DLD1 (cell line): ENCODE results near the gene CRELD1.

Source experiments
- in situ Hi-C: cut with HindIII; loops from 2 replicates; pipeline ENCODE4 v1.10.0; 2017; ENCODE audit warnings: low sequenced_read_pairs

The CRELD1 gene

DNA sequence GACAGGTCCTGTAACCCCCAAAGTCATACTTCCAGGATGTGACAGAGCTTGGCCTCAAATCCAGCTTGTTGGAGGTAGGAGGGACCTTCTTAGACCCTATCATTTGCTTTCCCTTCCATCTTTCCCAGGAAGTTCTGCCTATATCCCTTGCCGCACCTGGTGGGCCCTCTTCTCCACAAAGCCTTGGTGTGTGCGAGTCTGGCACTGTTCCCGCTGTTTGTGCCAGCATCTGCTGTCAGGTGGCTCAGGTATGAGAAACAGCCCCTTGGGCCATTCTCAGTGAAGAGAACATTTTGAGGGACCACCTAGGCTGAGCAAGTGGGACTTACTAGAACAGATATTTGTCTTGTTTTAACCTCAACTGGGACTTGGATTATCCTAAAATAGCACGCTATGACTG lies 29.7 kb upstream of the CRELD1 start:
- in situ Hi-C loops, result no loop called here

DNA sequence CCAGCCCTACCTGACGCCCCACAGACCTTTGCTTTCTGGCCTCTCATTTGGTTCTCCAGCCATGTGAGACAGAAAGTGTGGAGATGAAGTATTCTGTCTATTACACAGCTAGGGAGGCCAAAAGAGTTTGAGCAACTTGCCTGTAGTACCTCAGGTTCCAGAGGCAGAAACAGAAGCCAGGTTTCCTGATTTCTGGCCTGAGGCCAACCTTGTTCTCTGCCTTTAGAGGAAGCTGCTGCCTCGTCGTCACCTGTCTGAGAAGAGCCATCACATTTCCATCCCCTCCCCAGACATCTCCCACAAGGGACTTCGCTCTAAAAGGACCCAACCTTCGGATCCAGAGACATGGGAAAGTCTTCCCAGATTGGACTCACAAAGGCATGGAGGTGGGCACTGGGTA lies 27.2 kb upstream of the CRELD1 start:
- in situ Hi-C loops, result no loop called here

DNA sequence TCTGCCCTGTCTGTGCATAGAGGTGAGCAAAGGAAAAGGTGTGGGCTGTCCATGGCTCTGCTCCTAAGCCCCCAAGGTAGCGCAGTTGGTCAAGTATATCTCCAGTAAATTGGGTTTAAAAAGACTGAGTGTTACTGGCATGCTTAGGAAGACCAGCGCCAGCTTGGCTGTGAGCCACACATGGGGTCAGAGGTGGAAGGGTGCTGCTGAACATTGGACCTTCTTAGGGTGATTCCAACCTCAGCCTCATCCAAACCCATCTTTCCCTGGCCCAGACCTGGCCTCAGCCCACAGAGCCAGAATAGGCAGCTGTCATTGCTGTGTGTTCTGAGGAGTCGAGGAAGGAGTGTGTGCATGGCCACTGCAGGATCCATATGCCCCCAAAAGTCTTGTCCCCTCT lies 25.3 kb upstream of the CRELD1 start:
- in situ Hi-C loops, result no loop called here

GRCh38 chr3:9909221-9910013 lies 24.2 kb upstream of the CRELD1 start:
- in situ Hi-C loops, result no loop called here

GRCh38 chr3:9911863-9912262 lies 21.8 kb upstream of the CRELD1 start:
- in situ Hi-C loops, result no loop called here

DNA sequence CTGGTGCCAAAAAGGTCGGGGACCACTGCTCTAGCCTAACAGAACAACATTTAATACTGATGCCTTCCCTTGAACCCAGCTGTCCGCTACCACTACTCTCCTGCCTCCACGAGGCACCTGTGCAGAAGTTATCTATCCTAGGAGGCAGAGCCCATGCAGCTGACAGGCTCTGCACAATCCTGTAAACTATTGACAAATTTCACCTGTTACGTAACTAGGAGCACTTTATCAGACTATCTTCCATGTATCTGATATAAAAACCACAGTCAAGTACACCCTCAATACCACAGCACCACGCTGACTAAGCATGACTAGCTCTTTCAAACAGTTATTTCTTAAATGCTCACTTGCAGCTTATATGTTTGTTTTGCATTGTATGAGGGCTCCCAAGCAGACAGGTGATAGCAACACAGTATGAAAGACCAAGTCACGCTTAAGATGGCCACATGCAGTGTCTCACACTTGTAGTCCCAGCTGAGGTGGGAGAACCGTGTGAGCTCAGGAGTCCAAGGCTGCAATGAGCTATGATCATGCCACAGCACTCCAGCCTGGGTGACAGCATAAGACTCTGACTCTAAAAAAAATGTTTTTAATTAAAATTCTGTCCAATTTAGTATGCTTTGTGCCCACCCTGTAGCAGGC lies 21.2 kb upstream of the CRELD1 start:
- in situ Hi-C loops, result no loop called here

DNA sequence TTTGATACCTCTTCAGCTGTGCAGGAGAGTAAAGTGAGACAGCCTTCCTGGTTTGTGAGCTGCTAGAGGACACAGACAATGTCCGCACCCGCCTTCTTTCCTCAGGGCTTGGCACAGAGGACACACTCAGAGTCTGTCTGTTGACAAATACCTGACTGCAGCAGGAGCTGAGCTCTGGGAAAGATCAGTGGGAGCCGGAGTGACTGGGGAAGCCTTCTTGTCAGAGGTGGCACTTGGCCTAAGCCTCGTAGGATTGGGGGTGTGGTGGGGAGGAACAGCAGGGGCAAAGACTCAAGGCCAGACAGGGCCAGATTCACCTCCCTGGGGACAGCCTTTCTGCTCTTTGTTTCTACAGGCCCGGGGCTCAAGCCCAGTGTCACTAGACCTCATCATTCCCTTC lies 20.0 kb upstream of the CRELD1 start:
- in situ Hi-C loops, result no loop called here

DNA sequence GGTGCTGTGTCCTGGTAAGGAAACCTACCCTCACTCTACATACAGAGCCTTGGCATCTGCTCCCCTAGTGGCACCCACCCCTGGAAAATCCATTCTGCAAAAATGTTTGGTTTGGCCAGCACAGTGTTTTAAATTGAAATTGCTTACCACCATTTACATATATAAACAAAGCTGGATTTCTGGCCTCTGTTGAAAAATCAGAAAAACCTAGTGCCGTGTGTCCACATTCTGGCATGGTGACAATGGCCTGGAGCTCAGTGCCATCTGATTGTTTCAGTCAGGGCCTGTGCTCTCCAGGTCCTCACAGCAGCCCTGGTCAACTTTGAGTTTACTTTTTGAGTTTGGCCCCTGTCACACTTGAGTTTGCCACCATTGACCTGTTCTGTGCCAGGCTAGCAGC lies 19.6 kb upstream of the CRELD1 start:
- in situ Hi-C loops, result no loop called here

GRCh38 chr3:9914559-9915253 lies 18.9 kb upstream of the CRELD1 start:
- in situ Hi-C loops, result no loop called here

GRCh38 chr3:9915254-9916141 lies 18.1 kb upstream of the CRELD1 start:
- in situ Hi-C loops, result no loop called here

- in situ Hi-C loops, result no loop called here
These were observed 17.3 kb upstream of the CRELD1 start for GRCh38 chr3:9916346-9916733.

DNA sequence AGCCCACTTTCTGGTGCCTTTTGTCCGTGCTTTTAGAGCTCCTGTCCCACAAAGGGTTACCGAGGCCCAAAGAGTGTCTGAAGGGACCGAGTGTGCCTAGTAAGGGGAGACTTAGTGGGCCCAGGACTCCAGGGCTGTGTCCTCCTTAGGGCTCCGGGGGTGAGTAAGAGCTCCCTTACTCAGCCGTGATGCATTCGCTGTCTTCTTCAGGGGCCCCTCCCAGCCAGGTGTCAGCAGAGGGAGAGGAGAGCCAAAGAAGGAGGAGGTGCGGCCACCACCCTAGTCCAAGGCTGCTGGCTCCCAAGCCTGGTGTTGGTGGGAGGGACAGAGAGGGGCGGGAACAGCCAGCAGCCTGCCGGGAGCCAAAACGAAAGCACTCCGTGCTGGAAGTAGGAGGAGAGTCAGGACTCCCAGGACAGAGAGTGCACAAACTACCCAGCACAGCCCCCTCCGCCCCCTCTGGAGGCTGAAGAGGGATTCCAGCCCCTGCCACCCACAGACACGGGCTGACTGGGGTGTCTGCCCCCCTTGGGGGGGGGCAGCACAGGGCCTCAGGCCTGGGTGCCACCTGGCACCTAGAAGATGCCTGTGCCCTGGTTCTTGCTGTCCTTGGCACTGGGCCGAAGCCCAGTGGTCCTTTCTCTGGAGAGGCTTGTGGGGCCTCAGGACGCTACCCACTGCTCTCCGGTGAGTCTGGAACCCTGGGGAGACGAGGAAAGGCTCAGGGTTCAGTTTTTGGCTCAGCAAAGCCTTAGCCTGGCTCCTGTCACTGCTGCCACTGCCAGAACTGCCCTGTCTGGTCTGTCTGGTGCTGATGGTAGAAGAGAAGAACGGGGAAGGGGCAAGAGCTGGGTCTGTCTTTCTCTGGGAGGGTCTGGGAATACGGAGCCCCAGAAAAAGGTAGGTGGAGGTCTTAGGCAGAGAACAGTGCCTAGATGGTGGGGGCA lies 16.6 kb upstream of the CRELD1 start, which contains the start of gene IL17RC:
Gene IL17RC (plus strand): TSS at position 365 of the 947 bp plus-strand sequence. CDS start 218 bp downstream, at position 583.
- in situ Hi-C loops, result no loop called here

DNA sequence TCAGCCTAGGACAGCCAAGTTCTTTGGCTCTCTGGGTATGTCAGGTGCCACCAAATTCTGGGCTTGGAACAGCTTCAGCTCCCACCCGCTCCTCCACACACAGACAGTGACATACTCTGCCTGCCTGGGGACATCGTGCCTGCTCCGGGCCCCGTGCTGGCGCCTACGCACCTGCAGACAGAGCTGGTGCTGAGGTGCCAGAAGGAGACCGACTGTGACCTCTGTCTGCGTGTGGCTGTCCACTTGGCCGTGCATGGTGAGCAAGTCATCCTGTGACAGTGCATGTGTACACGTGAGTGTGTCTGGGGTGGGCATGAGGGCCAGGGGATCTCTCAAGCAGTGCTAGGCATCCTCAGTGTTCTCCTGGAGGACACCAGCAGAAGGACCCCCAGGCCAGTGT lies 15.8 kb upstream of the CRELD1 start:
- in situ Hi-C loops, result no loop called here

GRCh38 chr3:9918261-9919038 lies 15.2 kb upstream of the CRELD1 start:
- in situ Hi-C loops, result no loop called here

DNA sequence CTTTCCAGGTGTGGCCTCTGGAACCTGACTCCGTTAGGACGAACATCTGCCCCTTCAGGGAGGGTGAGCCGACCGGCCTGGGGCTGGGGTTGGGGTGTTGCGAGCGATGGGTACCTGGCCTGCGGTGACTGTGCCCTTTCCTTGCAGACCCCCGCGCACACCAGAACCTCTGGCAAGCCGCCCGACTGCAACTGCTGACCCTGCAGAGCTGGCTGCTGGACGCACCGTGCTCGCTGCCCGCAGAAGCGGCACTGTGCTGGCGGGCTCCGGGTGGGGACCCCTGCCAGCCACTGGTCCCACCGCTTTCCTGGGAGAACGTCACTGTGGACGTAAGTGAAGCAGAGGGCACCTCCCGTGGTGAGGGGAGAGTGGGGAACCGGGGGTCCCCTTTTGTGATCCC lies 5.5 kb upstream of the CRELD1 start:
- in situ Hi-C loops, result no loop called here

GRCh38 chr3:9930804-9931418 lies 2.7 kb upstream of the CRELD1 start:
- in situ Hi-C loops, result no loop called here

GRCh38 chr3:9932535-9932842 lies 1.1 kb upstream of the CRELD1 start:
- in situ Hi-C loops, result no loop called here

- in situ Hi-C loops, result no loop called here
These were observed 632 bp upstream of the CRELD1 start for GRCh38 chr3:9932843-9933560.
